Esophagus muscularis mucosa (tissue), 4 donors: Measurements from ENCODE around the gene RYR2.

Experiments used
- EP300 ChIP-seq: sonication (generic); formaldehyde crosslinking; IDR thresholded peaks from one replicate; pipeline ENCODE4 v1.6.1; 2017; ENCODE audit warnings: antibody characterized with exemption
- POLR2A ChIP-seq: fragments of 450-650 bp; IDR thresholded peaks from one replicate; pipeline ENCODE4 v1.6.1; 2017; ENCODE audit warnings: antibody characterized with exemption, moderate library complexity, mild to moderate bottlenecking, low read depth
- POLR2AphosphoS5 ChIP-seq, 2 donors: sonication (generic); formaldehyde crosslinking; IDR thresholded peaks; one replicate each; pipeline ENCODE4 v1.6.1; 2017; ENCODE audit warnings: antibody characterized with exemption in 2 of 2
- TF ChIP-seq, protein P1 (sequence below), 3 experiments: fragments of 200-600 bp in 2 of 3; fragments of 450-650 bp in 1 of 3; sonication (generic) in 2 of 3; IDR thresholded peaks; one replicate each; pipeline ENCODE4 v1.5.1; 2017 to 2019; ENCODE audit warnings: antibody characterized with exemption in 3 of 3, mild to moderate bottlenecking in 2 of 3, moderate library complexity in 1 of 3

DNA sequence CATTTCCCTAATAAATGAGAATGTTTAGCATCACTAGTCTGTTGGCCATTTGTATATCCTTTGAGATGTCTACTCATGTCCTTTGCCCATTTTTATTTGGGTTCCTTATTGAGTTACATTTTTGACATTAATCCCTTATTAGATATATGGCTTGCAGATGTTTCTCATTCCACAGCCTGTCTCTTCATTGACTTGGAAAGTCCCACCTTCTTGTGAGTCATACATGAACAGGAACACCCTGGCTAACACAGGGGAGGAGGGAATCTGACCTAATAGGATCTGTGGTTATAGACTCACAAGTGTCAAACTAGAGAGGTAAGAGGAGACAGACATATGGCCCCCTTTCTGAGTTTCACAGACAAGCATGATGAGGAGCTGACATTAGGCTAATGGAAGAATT lies 837.2 kb downstream of the RYR2 start:
- TF ChIP-seq, protein P1, sequence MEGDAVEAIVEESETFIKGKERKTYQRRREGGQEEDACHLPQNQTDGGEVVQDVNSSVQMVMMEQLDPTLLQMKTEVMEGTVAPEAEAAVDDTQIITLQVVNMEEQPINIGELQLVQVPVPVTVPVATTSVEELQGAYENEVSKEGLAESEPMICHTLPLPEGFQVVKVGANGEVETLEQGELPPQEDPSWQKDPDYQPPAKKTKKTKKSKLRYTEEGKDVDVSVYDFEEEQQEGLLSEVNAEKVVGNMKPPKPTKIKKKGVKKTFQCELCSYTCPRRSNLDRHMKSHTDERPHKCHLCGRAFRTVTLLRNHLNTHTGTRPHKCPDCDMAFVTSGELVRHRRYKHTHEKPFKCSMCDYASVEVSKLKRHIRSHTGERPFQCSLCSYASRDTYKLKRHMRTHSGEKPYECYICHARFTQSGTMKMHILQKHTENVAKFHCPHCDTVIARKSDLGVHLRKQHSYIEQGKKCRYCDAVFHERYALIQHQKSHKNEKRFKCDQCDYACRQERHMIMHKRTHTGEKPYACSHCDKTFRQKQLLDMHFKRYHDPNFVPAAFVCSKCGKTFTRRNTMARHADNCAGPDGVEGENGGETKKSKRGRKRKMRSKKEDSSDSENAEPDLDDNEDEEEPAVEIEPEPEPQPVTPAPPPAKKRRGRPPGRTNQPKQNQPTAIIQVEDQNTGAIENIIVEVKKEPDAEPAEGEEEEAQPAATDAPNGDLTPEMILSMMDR (IDR thresholded peaks at IDR 0.05), result no peak
- no peak for TF ChIP-seq POLR2A
- no peak for TF ChIP-seq POLR2AphosphoS5 (IDR thresholded peaks at IDR 0.05)
- TF ChIP-seq EP300, result no peak
